Activated CD4-positive, alpha-beta T cell treated with anti-CD3 and anti-CD28 coated beads, Interleukin-2, amount 50 U/mL, for 1 hour (primary cell): Measurements from ENCODE around the gene TMEM52.

Source experiments
- DNase-seq: peaks from one replicate; pipeline ENCODE4 v3.0.0-alpha.2; 2020

TMEM52 gene

DNA sequence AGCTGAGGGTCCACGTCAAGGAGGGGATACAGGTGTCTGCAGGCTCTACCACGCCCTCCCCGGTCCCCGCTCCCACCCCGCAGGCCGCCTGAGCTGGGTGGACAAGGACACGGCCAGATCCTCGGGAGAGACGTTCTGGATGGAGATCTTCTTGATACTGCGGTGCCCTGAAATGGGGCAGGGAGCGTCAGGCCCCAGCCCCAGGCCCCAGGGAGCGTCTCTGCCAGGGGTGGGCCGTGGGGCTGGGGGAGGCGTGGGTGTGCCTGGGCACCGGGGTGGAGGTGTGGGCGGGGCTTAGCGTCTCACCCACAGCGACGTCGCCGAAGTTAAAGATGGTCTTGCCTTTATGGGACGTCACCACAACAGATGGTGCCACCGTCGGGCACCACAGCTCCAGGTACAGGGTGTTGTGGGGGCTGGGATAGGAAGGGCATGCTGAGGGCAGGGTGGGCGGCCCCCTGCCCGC is 7.3 kb upstream of the TMEM52 start:
- DNase-seq = no peak

- no peak for DNase-seq
Measured at GRCh38 chr1:1925437-1926345, 6.6 kb upstream of the TMEM52 start.

GRCh38 chr1:1924849-1925248 is 5.8 kb upstream of the TMEM52 start:
- no peak for DNase-seq

DNA sequence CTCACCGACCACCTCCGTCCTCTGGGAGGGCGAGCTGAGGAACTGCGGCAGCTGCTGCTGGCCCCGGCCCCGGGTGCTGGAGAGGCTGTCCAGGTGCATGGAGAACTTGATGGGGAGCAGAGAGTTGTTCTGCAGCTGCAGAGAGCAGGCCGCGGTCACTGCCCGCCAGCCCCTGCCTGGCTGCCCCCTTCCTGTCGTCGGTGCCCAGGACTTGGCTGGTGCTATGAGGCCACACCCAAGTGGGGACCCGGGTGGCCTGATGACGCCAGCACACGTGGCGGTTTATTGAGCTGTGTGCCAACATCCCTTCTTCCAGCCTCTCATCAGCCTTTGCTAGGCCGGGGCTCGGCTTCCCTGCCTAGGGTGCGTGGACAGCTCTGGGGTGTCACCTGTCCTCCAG is 5.3 kb upstream of the TMEM52 start:
- DNase-seq = no peak

DNA sequence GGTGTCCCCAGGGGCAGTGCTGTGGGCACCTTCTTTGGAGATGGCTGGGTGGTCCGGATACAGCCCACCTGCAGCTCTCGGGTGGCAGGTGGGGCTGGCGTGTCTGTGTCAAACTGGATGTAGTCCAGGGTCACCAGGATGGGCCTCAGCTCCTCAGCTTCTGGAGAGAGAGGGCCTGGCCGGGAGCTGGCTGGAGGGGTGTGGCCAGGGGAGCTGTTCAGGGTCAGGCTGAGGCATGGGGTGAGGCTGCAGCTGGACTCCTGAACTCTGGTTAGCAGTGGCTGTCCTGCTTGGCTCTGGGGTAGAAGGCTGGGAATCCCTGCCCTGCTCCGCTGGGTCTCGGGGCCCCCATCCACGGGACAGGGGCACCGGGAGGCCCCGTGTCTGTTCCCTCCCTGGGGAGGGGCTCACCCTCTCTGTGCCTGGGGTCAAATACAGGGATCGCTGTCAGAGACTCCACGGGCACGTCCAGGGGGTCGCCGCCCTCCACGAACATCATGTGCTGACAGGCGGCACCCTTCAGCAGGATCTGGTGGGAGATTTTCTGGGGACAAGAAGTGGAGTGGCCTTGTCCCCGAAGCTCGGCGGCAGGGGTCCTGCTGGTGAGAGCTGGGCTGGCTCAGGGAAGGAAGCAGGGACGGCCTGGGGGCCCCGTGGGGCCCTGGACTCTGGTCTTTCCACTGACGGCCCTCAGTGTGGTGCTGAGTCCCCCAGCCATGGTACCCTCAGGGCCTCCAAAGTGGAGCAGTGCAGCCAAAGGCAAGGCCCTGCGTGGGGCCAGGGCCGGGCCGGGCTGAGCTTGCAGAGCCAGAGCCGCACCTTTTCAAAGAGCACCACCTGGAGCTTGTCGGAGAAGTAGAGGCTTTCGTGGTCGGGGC is 4.1 kb upstream of the TMEM52 start:
- DNase-seq = no peak

- DNase-seq = no peak
Measured at GRCh38 chr1:1922702-1922955, 3.5 kb upstream of the TMEM52 start.

DNA sequence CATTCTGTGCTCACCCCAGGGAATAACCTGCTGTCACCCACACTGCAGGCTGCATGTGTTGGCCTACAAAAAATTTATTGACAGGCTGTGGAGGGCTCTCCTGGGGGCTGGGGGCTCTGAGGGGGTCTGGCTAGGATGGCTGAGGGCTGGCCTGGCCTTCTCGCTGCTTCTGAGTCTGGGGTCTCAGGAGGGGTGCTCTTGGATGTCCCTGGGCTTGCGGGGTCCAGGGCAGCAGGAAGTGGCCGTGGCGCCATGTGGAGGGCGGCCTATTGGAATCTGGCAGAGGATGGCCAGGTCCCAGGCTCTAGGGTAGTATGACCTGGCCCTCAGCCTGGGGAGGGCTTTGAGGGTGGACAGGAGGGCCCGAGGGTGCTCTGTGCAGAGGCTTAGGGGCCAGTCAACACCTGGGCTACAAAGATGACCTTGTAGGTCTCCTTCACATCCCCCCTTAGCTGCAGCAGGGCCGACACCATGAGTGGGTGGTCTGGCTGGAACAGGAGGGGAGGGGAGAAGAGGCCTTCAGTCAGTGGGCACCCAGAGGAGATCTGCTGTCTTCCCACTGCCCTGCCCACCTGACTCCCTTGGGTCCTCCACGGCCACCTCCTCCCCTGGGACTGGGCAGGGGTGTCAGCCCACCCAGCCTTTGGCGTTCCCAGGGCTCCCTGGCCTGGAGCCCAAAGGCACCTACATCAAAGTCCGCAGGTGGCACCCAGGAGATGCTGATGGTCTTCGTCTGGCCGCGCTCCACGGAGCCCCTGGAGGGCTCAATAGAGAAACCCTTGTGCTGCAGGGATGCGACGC is 3.0 kb upstream of the TMEM52 start:
- DNase-seq = no peak

DNA sequence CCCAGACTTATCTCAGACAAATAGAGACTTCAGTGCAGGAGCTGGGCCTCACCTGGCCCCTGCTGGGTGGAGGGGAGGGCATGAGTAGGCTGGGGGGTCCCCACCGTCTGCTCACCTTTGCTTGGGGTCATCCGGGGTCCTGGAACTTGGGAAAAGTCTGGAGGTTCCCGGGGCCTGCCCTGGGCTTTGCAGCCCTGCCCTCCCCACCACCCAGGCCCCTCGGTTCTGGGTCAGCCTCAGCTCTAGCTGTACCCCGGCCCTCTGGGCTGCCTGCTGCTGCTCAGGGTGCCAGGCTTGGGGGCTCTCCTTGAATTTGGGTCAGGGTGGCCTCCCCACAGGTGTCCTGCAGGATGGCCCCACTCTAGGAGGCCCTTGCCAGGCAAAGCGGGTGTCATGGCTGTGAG is 2.4 kb upstream of the TMEM52 start:
- no peak for DNase-seq

GRCh38 chr1:1920608-1921458 is 1.8 kb upstream of the TMEM52 start:
- DNase-seq = no peak

GRCh38 chr1:1920057-1920607 is 1.1 kb upstream of the TMEM52 start:
- no peak for DNase-seq

GRCh38 chr1:1919304-1920056 is 401 bp upstream of the TMEM52 start:
- peak; percentile 100 for DNase-seq

DNA sequence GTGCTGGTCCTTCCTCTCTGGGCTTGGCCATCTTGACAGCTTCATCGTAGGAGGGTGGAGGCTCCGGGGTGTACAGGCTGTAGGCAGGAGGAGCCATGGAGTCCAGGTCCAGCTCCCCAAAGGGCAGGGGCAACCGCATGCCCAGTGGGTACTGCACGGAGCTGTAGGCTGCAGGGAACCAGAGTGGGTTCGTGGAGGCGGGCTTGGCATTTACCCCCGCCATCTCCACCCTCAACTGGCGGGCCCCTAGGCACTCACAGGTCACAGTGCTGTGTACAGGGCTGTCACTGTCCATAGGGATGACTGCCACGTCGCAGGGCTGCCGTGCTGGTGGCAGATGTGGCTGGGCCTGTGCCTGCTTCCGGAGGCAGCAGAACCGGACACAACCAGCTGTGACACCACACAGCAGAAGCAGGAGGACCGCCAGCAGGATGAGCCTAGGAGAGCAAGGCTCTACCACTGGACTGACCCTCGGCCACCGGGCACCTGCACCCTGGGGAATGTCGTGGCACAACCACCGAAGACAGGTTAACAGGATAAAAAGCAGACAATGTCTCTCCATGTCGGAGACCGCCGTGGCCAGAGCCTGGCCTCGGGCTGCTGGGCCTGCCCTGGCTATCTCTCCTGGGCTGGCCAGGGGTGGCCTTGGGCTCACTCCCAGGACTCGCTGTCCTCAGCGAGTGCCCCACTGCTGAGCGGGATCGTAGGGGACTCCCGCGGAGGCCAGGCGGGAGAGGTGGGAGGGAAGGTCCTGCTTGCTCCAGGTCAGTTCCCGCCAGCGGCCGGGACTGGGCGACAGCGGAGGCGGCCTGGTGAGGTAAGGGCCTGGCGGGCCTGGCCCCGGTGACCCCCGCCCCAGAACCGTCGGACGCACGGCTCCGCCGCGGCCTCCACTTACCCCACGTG is 831 bp downstream of the TMEM52 start:
- DNase-seq = no peak

DNA sequence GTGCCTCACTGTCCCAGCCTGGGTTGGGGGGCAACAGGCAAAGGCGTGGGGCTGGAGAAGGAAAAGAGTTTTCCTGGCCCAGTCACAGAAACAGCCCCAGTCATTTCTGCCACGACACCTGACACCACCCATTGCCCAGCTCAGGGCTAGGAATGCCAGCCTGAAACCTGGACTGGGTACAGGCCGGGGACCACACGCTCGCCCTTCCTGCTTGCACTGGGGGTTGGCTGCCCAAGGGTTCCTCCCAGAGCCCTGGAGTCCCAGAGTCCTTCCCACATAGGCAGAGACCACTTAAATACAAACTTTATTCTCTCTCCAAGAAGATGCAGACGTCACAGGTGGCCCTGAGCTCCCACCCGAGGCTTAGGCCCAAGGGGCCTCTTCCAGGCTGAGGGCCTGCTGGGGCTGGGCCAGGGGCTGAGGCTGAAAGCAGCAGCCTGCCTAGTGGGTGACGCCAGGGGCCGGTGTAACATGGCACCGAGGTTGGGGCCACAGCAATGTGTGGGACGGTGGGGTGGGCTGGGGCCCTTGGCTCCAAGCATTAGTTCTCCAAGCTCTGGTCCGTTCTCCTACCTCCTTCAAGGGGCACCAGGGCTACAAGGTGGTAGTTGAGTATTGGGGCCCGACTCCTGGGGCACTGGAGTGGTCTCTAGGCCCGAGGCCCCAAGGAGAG is 1.6 kb downstream of the TMEM52 start:
- no peak for DNase-seq

GRCh38 chr1:1916851-1917251 is 2.2 kb downstream of the TMEM52 start:
- no peak for DNase-seq

DNA sequence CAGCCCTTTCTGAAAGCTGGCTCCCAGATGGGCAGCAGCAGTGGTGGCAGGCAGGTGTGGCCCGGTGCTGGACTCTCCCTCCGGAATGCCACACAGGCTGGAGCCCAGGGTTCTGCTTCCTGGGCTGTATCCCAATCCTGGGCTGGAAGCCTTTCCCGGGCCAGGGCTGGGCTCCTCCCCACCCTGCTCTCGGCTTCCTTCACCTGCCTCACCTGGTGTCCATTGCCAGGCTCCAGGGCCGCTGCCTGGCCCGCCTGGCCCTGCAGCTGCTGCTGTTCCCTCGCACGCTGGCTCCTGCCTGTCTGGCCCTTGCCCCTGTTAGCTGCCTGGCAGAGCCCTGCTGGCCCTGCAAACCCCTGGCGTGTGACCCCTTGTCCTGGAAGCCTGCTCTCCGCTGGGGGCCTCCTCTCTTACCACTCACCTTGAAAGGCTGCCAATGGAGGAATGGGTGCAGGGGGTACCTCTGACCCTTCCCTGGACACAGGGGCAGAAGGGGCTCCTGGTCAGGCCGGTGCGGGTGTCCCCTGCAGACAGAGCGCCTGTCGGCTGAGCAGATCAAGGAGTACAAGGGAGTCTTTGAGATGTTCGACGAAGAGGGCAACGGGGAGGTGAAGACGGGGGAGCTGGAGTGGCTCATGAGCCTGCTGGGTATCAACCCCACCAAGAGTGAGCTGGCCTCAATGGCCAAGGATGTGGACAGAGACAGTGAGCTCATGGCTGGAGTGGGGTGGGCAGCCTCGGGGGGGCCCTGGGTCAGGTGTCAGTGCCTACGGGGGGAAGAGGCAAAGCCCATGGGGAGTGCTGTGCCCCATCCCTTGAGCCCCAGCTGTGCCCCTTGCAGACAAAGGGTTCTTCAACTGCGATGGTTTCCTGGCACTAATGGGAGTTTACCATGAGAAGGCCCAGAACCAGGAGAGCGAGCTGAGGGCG is 2.9 kb downstream of the TMEM52 start:
- DNase-seq = no peak

- DNase-seq = no peak
Measured at GRCh38 chr1:1914971-1915692, 3.9 kb downstream of the TMEM52 start, which contains the start of gene CALML6. CALML6 (plus strand) TSS chr1:1915260; CDS start chr1:1915281, 21 bp downstream.
